ENCODE results near the gene INO80E. TPM values are rescaled to one million over a fixed set of nuclear protein-coding genes. Genes with fewer than 3 reads are reported as not detected.
"Not testable (repeated sequence)": the region's sequence is repeated elsewhere in the genome, so short reads cannot be mapped to it uniquely, and the experiment has no call there.

INO80E gene, protein sequence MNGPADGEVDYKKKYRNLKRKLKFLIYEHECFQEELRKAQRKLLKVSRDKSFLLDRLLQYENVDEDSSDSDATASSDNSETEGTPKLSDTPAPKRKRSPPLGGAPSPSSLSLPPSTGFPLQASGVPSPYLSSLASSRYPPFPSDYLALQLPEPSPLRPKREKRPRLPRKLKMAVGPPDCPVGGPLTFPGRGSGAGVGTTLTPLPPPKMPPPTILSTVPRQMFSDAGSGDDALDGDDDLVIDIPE
- total RNA-seq, result 98.2 and 112 TPM in 2 replicates

DNA sequence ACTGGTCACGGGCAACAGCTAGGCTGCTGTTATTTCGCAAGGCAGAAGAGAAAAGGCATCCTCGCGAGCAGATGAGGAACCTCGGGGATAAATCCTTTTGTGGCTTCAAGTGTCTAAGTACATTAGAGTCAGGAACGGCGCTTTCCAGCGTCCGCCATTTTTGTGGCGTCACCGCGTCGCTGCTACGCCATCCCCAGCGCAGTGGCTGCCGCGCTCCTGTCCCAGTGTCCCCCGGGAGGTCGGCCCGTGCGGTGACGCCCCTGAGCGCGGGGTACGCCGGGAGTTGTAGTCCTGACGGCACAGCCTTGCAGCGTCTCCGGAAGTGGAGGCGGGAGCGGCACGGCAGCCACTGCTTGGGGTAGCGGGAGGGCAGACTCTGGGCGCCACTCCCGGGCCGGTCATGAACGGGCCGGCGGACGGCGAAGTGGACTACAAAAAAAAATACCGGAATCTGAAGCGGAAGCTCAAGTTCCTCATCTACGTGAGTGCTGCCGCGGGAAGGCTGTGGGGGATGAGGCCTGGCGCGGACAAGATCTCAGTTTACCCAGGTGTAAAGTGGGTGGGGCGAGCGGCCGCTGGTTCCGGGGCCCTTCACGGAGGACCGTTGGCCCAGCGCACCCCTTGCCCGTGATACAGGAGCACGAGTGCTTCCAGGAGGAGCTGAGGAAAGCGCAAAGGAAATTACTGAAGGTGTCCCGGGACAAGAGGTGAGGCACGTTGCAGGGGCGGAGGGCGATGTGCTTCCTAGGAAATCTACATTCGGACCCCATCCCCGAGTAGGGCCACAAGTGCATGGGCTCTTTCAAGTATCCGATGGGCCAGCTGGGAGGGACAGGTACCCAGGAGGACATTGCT, at the start of gene INO80E:
Gene INO80E, plus strand, starts transcription at position 331 of the 855 bp plus-strand sequence. Its CDS starts 70 bp downstream, at position 401.
- intact Hi-C loops (cut with micrococcal nuclease), result loop anchor here (1.0 to 10.0 kb wide), 14 partner anchors 23 to 1174 kb away; partner anchors contain the start of genes ASPHD1, ATXN2L, CDIPT and CFAP119

DNA sequence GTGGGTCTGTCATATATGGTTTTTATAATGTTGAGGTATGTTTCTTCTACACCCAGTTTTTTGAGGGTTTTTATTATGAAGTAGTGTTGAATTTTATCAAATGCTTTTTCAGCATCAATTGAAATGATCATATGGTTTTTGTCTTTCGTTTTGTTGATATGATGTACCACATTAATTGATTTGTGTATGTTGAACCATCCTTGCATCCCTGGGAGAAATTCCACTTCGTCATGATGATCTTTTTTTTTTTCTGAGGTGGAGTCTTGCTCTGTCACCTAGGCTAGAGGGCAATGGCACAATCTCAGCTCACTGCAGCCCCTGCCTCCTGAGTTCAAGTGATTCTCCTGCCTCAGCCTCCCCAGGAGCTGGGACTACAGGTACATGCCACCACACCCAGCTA, 48.1 kb upstream of the INO80E start:
- intact Hi-C loops (cut with micrococcal nuclease), result no loop called here

DNA sequence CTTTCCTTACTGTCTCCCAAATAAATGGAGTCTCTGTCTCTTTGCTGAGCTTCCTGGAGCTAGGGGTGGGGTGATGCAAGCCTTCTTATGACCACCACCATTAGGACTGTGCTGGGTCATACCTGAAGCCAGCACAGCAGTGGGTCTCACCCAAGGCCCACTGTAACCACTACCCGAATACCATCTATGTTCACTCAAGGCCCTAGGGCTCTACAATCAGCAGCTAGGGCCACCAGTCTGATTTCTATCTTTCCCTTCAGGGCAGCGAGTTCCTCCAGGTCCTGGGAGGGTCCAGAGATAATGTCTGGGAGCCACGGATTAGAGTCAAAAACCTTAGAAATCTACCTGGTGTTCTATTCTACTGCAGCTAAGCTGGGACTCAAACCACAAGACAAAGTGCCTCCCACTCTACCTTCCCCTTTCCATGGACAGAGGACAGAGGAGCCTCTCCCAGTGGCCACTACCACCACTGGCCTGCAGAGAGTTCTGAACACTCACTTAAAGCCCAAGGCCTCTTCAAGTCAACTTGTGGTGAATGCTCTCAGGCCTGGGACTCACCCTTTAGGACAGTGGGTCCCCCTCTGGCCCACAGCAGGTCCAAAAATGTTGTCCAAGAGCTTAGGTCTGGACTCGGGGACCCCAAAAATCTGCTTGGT, 45.1 kb upstream of the INO80E start:
- intact Hi-C loops (cut with micrococcal nuclease), result no loop called here

DNA sequence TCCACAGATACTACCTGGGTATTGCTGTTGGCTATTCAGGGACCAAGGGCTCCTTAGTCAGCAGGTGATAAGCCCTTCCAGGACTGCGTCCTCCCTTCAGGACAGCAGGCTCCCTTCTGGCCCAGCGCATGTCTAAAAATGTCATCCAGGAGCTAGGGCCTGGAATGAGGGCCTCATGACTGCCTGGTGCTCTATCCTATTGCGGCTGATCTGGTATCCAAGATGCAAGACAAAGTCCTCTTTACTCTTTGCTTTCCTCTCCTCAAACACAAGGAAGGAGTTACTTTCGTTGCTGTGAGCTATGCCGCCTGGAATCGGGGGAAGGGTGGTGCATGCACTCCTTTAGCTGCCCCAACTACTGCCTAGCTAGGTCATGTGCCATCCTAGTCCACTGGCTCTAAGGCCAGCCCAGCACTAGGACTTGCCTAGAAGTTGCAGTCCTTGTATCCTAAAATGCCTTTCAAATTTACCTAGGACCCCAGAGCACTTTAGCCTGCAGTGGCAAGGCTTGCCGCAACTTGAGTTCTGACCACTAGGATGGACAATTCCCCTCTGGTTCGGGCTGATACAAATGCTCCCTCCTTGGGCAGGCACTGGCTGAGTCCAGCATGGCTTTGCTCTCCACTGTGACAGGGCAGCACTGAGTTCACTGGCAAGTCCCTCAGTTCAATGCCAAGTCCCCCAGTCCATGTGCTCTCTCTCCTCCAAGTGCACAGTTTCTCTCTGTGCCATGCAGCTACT, 44.2 kb upstream of the INO80E start:
- intact Hi-C loops (cut with micrococcal nuclease), result no loop called here

DNA sequence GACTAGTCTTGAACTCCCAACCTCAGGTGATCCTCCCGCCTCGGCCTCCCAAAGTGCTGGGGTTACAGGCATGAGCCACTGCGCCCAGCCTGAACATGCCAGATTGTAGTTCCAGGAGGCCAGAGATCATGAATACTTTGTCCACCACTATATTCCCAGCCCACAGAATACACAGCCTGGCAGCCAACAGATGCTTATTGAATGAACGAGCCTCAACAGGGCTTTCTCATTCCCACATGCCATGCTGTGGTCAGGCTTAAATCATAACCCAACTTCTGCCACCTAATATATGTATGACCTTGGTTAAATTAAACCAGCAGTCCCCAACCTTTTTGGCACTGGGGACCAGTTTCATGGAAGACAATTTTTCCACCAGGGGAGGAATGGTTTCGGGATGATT, 37.3 kb upstream of the INO80E start:
- intact Hi-C loops (cut with micrococcal nuclease), result no loop called here

DNA sequence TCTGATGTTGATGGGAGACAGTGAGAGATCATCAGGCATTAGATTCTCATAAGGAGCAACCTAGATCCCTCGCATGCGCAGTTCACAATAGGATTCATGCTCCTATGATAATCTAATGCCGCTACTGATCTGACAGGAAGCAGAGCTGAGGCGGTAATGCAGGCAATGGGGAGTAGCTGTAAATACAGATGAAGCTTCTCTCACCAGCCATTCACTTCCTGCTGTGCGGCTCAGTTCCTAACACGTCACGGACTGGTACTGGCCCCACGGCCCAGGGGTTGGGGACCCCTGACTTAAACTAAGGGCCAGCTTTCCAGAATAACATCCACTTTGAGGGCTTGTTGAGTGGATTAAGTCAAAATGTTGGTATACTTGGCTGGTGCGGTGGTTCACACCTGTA, 36.7 kb upstream of the INO80E start:
- intact Hi-C loops (cut with micrococcal nuclease), result no loop called here

DNA sequence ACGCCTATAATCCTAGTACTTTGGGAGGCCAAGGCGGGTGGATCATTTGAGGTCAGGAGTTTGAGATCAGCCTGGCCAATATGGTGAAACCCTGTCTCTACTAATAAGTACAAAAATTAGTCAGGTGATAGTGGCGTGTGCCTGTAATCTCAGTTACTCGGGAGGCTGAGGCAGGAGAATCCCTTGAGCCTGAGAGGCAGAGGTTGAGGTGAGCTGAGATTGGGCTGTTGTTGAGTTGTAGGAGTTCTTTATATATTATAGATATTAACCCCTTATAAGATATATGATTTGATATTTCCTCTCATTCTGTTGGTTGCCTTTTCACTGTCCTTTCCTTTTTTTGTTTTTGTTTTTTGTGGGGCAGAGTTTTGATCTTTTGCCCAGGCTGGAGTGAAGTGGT, 36.2 kb upstream of the INO80E start:
- intact Hi-C loops (cut with micrococcal nuclease), result not testable (repeated sequence)

DNA sequence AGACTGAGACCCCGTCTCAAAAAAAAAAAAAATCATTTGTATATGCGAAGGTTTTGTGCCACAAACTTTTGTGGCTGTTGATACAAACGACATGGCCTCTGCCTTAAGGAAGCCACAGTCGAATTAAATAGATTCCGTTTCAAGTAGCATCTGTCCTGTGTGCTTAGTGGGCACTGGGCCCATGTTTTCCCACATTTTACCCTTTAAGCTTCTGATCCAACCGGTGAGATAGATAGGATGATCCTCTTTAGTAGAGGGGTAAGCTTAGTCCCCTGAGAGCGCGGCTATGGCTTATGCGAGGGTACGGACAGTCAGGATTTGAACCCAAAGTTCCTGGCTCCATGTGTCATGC, 34.9 kb upstream of the INO80E start:
- intact Hi-C loops (cut with micrococcal nuclease), result loop anchor here (1.0 kb wide), 2 partner anchors 35 kb away; partner anchors contain the start of genes INO80E and KCTD13

DNA sequence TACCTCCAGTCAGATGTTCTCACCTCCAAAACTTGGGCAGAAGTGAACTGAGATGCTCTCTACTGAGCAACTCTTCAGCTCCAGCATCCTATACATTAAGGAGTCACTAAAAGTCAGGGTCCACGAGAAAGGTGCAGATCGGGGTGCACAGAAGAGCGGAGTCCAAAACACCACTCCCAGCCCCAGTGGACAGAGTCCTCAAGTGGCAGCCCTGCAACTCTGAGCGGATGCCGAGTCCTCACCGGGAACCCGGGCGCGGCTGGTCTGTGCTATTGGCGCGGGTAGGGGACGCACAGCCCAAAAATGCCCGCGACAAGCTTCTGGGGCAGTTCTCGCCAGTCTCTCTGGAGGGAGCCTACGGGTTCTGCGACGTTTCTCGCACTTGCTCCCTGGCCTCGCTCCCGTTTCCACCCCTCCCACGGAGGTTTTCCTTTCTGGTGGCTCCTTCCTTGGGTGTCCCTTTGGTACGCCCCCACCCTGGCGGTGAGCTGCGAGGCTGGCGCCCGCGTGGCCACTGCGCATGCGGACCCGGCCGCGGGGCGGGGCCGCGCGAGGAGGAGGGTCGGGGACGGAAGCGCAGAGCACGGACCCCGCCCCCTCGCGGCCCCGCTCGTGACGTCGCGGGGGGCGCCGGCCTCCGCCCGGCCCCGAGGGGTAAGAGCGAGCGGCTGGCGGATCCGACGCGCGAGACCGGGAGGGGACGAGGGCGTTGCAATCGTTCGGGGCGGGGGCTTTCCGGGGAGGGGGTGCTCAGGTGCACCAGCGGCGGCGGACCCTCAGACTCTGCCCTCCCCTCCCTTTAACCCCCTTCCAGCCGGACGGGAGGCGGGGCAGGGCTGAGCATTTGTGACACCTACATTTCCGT, 34.3 kb upstream of the INO80E start, which contains the start of gene TMEM219:
Gene TMEM219, plus strand, starts transcription at position 601 of the 865 bp plus-strand sequence. CDS start 1,065 bp downstream, outside the sequence.
- intact Hi-C loops (cut with micrococcal nuclease), result loop anchor here (1.0 to 2.0 kb wide), 5 partner anchors 12 to 141 kb away; partner anchors contain the start of genes CDIPT, INO80E, KCTD13 and MVP

DNA sequence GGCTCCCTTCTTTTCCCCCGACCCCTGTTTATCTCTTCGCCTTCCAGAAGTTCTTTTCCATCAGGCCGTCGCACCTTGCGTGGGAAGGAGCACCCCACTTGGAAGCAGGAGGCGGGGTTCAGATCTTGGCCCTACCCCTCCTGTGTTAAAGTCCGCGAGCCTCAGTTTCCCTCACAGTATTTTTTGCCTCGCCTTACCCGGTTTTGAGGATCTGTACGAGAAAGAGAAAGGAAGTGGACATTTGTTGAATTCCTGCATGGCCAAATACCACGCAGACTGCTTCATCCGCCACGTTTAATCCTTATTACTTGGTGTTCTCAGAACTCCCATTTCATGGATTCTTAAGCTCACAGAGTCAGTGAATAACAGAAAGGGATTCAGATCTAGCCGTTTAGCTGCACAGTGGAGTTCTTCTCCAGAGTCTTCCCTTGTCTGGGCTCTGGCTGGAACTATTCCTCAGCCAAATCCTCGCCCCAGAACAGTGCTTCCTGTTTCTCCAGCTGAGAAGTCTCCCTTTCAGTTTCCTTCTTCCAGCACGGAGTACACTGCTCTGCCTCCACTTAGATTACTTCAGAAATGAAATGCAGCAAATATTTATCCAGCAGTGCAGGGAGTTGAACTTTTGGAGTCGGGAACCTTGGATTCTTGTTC, 33.6 kb upstream of the INO80E start:
- intact Hi-C loops (cut with micrococcal nuclease), result loop anchor here (1.0 to 2.0 kb wide), 3 partner anchors 11 to 142 kb away; partner anchors contain the start of genes CDIPT, MVP and TAOK2

DNA sequence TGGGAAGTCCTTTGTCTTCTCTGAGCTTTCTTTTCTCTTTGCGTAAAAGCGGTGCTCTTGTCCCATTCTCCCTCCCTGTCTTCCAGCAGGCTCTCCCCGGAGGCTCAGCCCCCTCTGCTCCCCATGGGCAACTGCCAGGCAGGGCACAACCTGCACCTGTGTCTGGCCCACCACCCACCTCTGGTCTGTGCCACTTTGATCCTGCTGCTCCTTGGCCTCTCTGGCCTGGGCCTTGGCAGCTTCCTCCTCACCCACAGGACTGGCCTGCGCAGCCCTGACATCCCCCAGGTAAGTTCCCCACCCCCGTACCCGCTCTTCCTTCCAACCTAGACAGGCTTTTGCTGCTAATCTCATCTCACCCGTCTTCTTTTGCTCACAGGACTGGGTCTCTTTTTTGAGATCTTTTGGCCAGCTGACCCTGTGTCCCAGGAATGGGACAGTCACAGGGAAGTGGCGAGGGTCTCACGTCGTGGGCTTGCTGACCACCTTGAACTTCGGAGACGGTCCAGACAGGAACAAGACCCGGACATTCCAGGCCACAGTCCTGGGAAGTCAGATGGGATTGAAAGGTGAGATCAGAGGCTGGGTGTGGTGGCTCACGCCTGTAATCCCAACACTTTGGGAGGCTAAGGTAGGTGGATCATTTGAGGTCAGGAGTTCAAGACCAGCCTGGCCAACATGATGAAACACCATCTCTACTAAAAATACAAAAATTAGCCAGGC, 32.9 kb upstream of the INO80E start:
- intact Hi-C loops (cut with micrococcal nuclease), result loop anchor here (2.0 kb wide), 1 partner anchor 142 kb away; the partner anchor contains the start of gene MVP

DNA sequence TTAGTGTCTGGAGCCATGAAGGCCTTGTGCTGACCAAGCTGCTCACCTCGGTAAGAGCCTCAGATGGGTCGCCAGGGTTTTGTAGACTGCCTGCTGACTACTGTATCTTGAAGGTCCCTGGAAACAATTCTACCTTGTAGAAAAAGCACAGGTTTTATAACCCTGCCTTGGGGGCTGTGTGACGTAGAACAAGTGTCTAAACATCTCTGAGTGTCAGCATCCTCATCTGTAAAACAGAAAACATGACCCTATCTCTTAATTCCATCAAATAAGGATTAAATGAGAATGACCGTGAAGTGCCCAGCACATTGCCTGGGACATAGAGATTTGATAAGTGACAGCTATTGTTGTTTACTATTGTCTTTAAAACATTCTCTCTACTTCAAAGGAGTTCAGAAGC, 27.8 kb upstream of the INO80E start:
- intact Hi-C loops (cut with micrococcal nuclease), result no loop called here

DNA sequence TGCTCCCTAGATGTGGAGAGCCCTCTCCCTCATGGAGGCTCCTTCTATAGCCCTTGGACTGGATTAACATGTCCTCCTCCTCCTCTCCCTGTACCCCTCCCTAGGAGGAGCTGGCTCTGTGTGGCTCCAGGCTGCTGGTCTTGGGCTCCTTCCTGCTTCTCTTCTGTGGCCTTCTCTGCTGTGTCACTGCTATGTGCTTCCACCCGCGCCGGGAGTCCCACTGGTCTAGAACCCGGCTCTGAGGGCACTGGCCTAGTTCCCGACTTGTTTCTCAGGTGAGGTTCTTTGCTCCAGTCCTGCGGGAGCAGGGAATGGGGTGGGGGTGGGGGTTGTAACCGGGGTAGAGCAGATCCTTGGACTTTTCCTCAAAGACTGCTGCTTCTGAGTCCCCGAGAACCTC, 24.7 kb upstream of the INO80E start:
- intact Hi-C loops (cut with micrococcal nuclease), result loop anchor here (10.0 kb wide), 1 partner anchor 683 kb away; the partner anchor contains the start of genes FBRS and PRR14

DNA sequence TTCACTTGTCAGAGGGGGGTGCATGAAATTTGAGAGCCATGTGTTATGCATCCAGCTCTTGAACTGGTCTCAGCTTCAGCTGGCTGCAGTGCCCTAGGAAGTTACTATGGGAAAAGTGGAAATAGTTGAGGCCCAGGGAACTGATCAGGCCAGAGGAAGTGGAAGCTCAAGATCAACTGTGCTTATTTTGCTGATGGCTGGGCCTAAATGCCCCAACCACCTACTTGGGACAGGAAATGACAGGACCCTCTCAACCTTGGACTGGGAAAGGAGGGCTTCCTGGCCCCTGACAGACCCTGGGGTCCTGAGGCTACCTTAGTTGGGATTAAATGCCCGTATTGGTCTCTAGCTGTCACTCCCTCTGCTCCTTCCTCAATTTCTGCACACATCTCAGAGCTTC, 23.5 kb upstream of the INO80E start:
- intact Hi-C loops (cut with micrococcal nuclease), result loop anchor here (10.0 kb wide), 1 partner anchor 682 kb away; the partner anchor contains the start of genes FBRS and PRR14

DNA sequence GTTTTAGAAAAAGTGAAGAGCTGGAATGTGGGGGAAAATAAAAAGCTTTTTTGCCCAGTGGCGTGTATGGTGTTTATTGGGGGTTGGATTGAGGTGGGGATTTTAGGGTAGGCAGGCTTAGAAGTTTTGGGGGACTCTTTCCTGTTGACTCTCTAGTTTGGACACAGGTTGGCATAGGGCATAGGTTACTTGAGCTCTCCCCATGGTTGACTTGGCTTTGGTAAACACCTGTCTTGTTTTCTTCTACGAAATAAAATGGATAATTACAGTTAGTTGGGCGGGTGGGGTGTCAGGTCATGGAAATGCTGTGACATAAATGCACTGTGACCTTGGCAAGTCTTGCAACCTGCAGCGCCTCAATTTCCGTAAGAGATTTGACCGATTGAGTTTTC, 23.1 kb upstream of the INO80E start:
- intact Hi-C loops (cut with micrococcal nuclease), result loop anchor here (1.0 to 10.0 kb wide), 9 partner anchors 11 to 682 kb away; partner anchors contain the start of genes CDIPT, FBRS, INO80E and KCTD13

DNA sequence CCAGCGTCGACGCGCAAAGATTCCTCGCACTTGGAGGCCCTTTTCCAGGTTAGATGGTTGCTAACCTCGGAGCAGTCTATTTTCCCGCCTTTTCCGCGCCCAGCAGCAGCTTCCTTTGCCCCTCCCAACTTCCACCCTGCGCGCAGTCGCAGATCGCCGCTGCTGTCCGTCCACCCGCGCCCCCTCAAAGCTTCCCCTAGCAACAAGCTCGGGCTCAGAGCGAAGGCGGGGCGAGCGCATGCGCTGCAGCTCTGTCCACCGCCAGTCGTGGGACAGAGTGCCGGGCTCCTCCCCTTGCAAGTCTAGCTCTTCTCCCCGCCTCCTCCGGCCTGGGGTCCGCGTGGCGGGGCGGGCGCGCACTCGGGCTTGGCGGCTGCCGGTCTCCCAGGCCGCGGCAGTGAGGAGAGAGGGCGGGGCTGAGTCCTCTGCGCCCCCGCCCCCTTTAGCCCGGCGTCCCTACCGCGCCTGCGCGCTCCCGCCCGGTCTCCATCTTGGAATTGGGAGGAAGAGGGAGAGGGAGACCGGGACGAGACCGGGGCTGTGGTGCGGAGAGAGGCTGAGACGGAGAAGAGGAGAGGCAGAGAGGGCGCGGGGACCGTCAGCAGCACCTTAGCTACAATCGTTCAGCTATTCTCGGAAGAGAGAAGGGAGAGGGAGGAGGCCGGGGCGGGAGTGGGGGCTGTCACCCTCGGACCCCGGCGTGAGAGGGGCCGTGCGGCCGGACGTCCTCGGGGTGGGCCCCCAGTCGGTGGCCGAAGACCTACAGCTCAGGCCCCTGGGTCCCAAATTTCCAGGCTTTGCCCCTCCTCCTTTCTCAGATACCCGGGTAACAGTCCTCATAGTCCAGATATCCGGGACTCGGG, 22.4 kb upstream of the INO80E start, which contains the start of gene TAOK2:
Gene TAOK2, plus strand, starts transcription at position 485 of the 863 bp plus-strand sequence. CDS start 3,905 bp downstream, outside the sequence.
- intact Hi-C loops (cut with micrococcal nuclease), result loop anchor here (1.0 to 10.0 kb wide), 9 partner anchors 11 to 681 kb away; partner anchors contain the start of genes CDIPT, FBRS, INO80E and KCTD13

All from T-helper 1 cell treated with Interleukin-12 subunit alpha and Interleukin-12 subunit beta and Interleukin-4 antibody, amounts not matched to agents 30 ng/mL and 1 ng/mL, for 36 hours (primary cell).